ENCODE results near the gene OLA1.
A peak's percentile ranks its signal among the peaks of the same experiment; 100 is the strongest.
"Not testable (repeated sequence)": the region's sequence is repeated elsewhere in the genome, so short reads cannot be mapped to it uniquely, and the experiment has no call there.

OLA1 gene

DNA sequence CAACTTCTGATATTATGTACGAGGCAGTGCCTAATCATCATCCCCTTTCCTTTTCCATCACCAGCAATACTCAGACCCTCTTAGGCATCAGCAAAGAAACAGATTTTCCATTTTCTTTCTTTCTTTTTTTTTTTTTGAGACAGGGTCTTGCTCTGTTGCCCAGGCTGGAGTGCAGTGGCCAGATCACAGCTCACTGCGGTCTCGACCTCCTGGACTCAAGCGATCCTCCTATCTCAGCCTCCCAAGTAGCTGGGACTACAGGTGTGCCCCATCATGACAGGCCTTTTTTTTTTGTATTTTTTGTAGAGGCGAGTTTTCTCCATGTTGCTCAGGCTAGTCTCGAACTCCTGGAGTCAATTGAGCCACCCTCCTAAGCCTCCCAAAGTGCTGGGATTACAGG is 5.9 kb upstream of the OLA1 start:
- Histone ChIP-seq H3K27me3 (ENCODE audit: control insufficient read depth, insufficient read depth, low read length, poor library complexity, severe bottlenecking) (peaks cover 4% of the 10 kb centered on the region), H3K4me3 (ENCODE audit: insufficient read depth, low read depth, low read length) (no peak overlapping the region), H3K36me3 (ENCODE audit: control insufficient read depth, insufficient read depth, low read length) (no peaks in the 10 kb centered on the region), H3K4me1 (ENCODE audit: control insufficient read depth, insufficient read depth, low read length) (no peaks in the 10 kb centered on the region), H3K27ac (ENCODE audit: insufficient read depth, low read depth, low read length, poor library complexity, severe bottlenecking) (no peak overlapping the region), H3K9me3 (ENCODE audit: control insufficient read depth, low read length) (no peaks in the 10 kb centered on the region)
- WGBS, 2 experiments, result 89 to 97% methylated on average over 6 of the region's 6 CpGs

DNA sequence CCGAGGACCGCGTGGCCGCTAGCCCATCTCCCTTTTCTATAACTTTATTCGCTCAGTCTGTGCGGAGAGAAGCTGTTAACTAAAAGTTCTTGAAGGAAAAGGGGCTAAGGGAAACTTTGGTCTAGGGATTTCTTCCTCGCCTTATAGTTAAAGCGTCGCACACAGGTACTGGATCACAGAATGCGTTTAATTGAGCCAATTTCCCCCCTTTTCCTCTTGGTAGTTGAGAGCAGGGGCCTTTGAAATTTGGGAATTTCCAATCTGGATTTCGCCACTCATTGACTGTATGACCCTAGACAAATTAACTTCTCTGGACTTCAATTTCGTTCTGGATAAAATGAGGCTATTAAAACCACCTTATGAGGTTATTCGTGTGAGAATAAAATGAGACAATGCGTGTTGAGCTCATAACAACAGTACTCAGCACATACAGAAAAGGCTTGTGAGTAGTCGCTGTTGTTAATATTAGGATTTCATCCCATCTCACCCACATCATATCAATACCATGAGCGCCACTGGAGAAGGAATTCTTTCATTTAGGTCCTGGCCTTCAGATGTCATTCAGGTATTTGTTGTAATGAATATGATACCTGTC is 763 bp upstream of the OLA1 start:
- no peaks in the 10 kb centered on the region for H3K9me3 ChIP-seq (ENCODE audit: control insufficient read depth, low read length)
- peaks cover 2% of the 10 kb centered on the region for H3K36me3 ChIP-seq (ENCODE audit: control insufficient read depth, insufficient read depth, low read length)
- 62% methylated on average over 15 to 16 of the region's 16 CpGs for WGBS, 2 experiments
- peak overlapping the region; percentile 70 for H3K4me3 ChIP-seq (ENCODE audit: insufficient read depth, low read depth, low read length)
- peaks cover 4% of the 10 kb centered on the region for H3K27me3 ChIP-seq (ENCODE audit: control insufficient read depth, insufficient read depth, low read length, poor library complexity, severe bottlenecking)
- H3K27ac ChIP-seq (ENCODE audit: insufficient read depth, low read depth, low read length, poor library complexity, severe bottlenecking), result no peak overlapping the region
- no peaks in the 10 kb centered on the region for H3K4me1 ChIP-seq (ENCODE audit: control insufficient read depth, insufficient read depth, low read length)

DNA sequence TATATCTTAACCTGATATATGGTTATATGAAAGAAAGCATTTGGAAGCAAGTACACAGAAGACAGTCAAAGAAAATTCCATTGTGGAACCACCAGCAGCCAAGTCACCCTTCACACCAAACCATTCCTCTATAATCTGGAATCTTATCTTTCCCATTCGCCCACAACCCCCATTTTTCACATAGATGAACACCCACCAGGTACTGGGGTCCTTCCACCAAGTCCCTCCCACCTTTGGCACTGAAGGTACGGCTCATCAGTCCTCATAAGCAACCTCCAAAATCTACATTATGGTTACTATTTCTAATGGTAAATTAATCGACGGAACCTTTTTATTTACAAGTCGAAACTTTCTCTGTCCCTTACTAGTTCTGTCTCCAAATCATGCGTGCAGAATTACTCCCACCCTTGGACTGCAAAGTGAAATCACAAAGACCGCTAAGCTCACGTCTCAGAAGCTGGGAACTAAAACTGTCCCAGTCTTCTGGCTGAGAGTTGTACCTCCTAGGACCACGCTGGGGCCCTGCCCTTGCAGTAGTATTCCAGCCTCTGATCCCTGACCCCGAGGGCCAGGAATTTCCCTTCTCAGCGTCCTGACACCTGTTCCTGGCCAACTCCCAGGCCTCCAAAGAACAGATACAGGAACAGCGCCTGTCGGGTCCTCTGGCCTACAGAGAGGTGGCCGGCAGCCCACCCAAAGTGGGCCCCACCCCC is 702 bp downstream of the OLA1 start:
- peak overlapping the region; percentile 82 for H3K27ac ChIP-seq (ENCODE audit: insufficient read depth, low read depth, low read length, poor library complexity, severe bottlenecking)
- peak overlapping the region; percentile 70 for H3K4me3 ChIP-seq (ENCODE audit: insufficient read depth, low read depth, low read length)
- no peaks in the 10 kb centered on the region for H3K9me3 ChIP-seq (ENCODE audit: control insufficient read depth, low read length)
- H3K36me3 ChIP-seq (ENCODE audit: control insufficient read depth, insufficient read depth, low read length), result peaks cover 2% of the 10 kb centered on the region
- peaks cover 4% of the 10 kb centered on the region for H3K27me3 ChIP-seq (ENCODE audit: control insufficient read depth, insufficient read depth, low read length, poor library complexity, severe bottlenecking)
- 12% methylated on average over 14 of the region's 14 CpGs for WGBS, 2 experiments
- no peaks in the 10 kb centered on the region for H3K4me1 ChIP-seq (ENCODE audit: control insufficient read depth, insufficient read depth, low read length)

DNA sequence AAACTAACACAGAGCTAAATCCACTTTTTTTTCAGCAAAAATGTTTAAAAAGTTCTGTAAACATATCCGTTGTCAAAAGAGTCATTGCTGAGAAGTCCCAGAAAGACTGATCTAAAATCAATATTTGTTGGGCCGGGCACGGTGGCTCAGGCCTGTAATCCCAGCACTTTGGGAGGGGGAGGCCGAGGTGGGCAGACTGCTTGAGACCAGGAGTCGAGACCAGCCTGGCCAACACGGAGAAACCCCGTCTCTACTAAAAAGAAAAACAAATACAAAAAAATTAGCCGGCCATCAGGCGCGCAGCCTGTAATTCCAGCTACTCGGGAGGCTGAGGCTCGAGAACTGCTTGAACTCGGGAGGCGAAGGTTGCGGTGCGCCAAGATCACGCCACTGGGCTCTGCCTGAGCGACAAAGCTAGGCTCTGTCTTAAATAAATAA is 1.4 kb downstream of the OLA1 start:
- peak overlapping the region; percentile 70 for H3K4me3 ChIP-seq (ENCODE audit: insufficient read depth, low read depth, low read length)
- WGBS, 2 experiments, result 76 to 82% methylated on average over 16 to 18 of the region's 18 CpGs
- peaks cover 4% of the 10 kb centered on the region for H3K27me3 ChIP-seq (ENCODE audit: control insufficient read depth, insufficient read depth, low read length, poor library complexity, severe bottlenecking)
- H3K9me3 ChIP-seq (ENCODE audit: control insufficient read depth, low read length), result no peaks in the 10 kb centered on the region
- H3K4me1 ChIP-seq (ENCODE audit: control insufficient read depth, insufficient read depth, low read length), result no peaks in the 10 kb centered on the region
- H3K36me3 ChIP-seq (ENCODE audit: control insufficient read depth, insufficient read depth, low read length), result peaks cover 2% of the 10 kb centered on the region
- H3K27ac ChIP-seq (ENCODE audit: insufficient read depth, low read depth, low read length, poor library complexity, severe bottlenecking), result no peak overlapping the region

DNA sequence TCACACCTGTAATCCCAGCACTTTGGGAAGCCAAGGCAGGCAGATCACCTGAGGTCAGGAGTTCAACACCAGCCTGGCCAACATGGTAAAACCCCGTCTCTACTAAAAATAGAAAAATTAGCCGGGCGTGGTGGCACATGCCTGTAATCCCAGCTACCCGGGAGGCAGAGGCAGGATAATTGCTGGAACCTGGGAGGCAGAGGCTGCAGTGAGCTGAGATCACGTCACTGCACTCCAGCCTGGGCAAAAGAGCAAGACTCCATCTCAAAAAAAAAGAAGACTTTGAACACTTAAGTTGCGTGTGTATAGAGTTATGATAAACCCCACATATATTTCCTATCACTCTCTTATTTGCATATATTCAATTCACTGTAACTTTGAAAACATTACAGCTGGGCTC is 2.7 kb downstream of the OLA1 start:
- not testable (repeated sequence) for H3K4me3 ChIP-seq (ENCODE audit: insufficient read depth, low read depth, low read length); H3K36me3 ChIP-seq (ENCODE audit: control insufficient read depth, insufficient read depth, low read length); H3K4me1 ChIP-seq (ENCODE audit: control insufficient read depth, insufficient read depth, low read length); H3K9me3 ChIP-seq (ENCODE audit: control insufficient read depth, low read length); H3K27ac ChIP-seq (ENCODE audit: insufficient read depth, low read depth, low read length, poor library complexity, severe bottlenecking); H3K27me3 ChIP-seq (ENCODE audit: control insufficient read depth, insufficient read depth, low read length, poor library complexity, severe bottlenecking)
- 93 to 95% methylated on average over 5 to 6 of the region's 6 CpGs for WGBS, 2 experiments

DNA sequence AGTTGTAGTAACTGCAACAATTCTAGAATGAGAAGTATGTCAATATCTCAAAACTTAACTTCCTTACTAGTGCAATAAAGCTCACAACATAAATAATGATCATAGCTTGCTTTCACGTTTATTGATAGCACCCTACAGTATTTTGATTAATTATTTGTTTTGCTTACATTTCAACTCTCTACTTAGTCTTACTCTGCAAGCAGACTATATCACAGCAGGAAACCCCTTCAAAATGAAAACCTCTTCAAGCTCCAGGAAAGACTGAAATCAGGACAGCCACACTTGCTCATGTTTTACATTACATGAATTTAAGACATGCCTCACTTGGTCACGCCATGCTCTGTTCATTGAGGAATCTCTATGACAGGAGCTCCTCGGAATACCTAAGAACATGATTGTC is 3.3 kb downstream of the OLA1 start:
- Histone ChIP-seq H3K4me3 (ENCODE audit: insufficient read depth, low read depth, low read length) (no peak overlapping the region), H3K36me3 (ENCODE audit: control insufficient read depth, insufficient read depth, low read length) (peaks cover 2% of the 10 kb centered on the region), H3K9me3 (ENCODE audit: control insufficient read depth, low read length) (no peaks in the 10 kb centered on the region), H3K27me3 (ENCODE audit: control insufficient read depth, insufficient read depth, low read length, poor library complexity, severe bottlenecking) (peaks cover 4% of the 10 kb centered on the region), H3K4me1 (ENCODE audit: control insufficient read depth, insufficient read depth, low read length) (no peaks in the 10 kb centered on the region), H3K27ac (ENCODE audit: insufficient read depth, low read depth, low read length, poor library complexity, severe bottlenecking) (no peak overlapping the region)
- WGBS, 2 experiments, result 96 to 98% methylated on average over 3 of the region's 3 CpGs

DNA sequence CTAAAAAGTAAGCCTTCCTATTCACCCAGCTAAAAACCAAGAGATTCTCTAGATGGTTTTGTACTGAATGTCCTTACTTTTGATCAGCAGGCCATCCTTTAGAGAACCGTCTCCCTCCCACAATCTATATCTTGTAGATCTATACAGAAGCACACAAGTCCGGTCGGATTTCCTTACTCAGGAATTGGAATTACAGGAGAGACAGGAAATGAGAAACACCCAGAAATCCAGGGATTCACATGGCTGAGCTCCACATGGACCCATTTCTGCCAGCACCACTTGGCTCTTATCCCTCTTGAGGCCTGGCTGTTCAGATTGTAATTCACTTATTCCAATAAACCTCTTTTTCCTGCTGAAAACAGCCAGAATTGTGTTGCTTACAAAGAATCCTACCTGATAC is 4.5 kb downstream of the OLA1 start:
- Histone ChIP-seq H3K27ac (ENCODE audit: insufficient read depth, low read depth, low read length, poor library complexity, severe bottlenecking) (no peak overlapping the region), H3K27me3 (ENCODE audit: control insufficient read depth, insufficient read depth, low read length, poor library complexity, severe bottlenecking) (no peaks in the 10 kb centered on the region), H3K9me3 (ENCODE audit: control insufficient read depth, low read length) (no peaks in the 10 kb centered on the region), H3K4me3 (ENCODE audit: insufficient read depth, low read depth, low read length) (no peak overlapping the region), H3K4me1 (ENCODE audit: control insufficient read depth, insufficient read depth, low read length) (no peaks in the 10 kb centered on the region), H3K36me3 (ENCODE audit: control insufficient read depth, insufficient read depth, low read length) (peaks cover 2% of the 10 kb centered on the region)
- 95 to 96% methylated on average over 3 of the region's 3 CpGs for WGBS, 2 experiments

DNA sequence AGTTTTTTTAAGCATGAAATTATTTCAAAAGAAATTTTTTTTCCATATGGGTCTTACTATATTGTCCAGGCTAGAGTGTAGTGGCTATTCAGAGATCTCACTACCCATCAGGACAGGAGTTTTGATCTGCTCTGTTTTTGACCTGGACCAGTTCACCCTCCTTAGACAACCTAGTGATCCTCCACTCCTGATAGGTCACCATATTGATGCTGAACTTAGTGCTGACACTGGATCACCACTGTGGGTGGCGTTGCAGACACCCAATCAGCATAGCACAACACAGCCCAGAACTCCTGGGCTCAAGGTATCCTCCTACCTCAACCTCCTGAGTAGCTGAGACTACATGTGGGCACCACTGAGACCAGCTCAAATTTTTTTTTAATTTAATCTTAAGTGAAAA is 8.2 kb downstream of the OLA1 start:
- Histone ChIP-seq H3K27ac (ENCODE audit: insufficient read depth, low read depth, low read length, poor library complexity, severe bottlenecking) (no peak overlapping the region), H3K27me3 (ENCODE audit: control insufficient read depth, insufficient read depth, low read length, poor library complexity, severe bottlenecking) (no peaks in the 10 kb centered on the region), H3K4me1 (ENCODE audit: control insufficient read depth, insufficient read depth, low read length) (no peaks in the 10 kb centered on the region), H3K4me3 (ENCODE audit: insufficient read depth, low read depth, low read length) (no peak overlapping the region), H3K9me3 (ENCODE audit: control insufficient read depth, low read length) (no peaks in the 10 kb centered on the region), H3K36me3 (ENCODE audit: control insufficient read depth, insufficient read depth, low read length) (no peaks in the 10 kb centered on the region)
- WGBS, 2 experiments, result 91 to 93% methylated on average over 1 of the region's 1 CpG

DNA sequence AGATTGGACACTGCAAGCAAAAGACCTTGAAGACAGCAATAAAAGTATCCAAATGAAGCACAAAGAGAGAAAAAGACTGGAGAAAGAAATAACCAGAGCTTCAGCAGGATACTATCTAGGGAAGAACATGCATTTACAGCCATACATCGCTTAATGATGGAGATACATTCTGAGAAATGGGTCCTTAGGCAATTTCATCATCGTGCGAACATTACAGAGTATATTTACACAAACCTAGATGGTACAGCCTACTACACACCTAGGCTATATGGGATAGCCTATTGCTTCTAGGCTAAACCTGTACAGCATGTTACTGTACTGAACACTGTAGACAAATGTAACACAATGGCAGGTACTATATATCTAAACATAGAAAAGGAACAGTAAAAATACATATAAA is 11.9 kb downstream of the OLA1 start:
- Histone ChIP-seq H3K4me1 (ENCODE audit: control insufficient read depth, insufficient read depth, low read length) (no peaks in the 10 kb centered on the region), H3K9me3 (ENCODE audit: control insufficient read depth, low read length) (no peaks in the 10 kb centered on the region), H3K27me3 (ENCODE audit: control insufficient read depth, insufficient read depth, low read length, poor library complexity, severe bottlenecking) (no peaks in the 10 kb centered on the region), H3K4me3 (ENCODE audit: insufficient read depth, low read depth, low read length) (no peak overlapping the region), H3K27ac (ENCODE audit: insufficient read depth, low read depth, low read length, poor library complexity, severe bottlenecking) (no peak overlapping the region), H3K36me3 (ENCODE audit: control insufficient read depth, insufficient read depth, low read length) (no peaks in the 10 kb centered on the region)
- 86 to 95% methylated on average over 3 of the region's 3 CpGs for WGBS, 2 experiments

DNA sequence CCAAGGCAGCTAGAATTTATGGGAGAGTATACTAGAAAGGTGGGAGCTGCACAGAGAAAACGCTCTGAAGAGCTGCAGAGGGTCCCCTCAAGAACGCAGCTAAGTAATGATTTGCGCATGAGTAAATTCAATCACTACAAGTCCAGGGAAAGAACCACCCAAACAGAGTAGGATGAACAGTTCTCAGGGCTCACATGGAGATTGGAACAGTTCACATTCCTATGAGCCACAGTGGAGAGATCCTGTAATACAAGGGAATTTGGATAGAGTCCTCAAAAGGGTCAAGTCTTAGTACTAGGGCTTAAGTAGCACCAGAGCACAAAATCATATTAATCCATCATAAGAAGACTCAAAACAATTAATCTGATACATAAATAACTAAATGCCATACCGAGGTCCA is 12.7 kb downstream of the OLA1 start:
- Histone ChIP-seq H3K27ac (ENCODE audit: insufficient read depth, low read depth, low read length, poor library complexity, severe bottlenecking) (no peak overlapping the region), H3K4me1 (ENCODE audit: control insufficient read depth, insufficient read depth, low read length) (no peaks in the 10 kb centered on the region), H3K4me3 (ENCODE audit: insufficient read depth, low read depth, low read length) (no peak overlapping the region), H3K27me3 (ENCODE audit: control insufficient read depth, insufficient read depth, low read length, poor library complexity, severe bottlenecking) (no peaks in the 10 kb centered on the region), H3K36me3 (ENCODE audit: control insufficient read depth, insufficient read depth, low read length) (no peaks in the 10 kb centered on the region), H3K9me3 (ENCODE audit: control insufficient read depth, low read length) (no peaks in the 10 kb centered on the region)
- WGBS, 2 experiments, result 87 to 94% methylated on average over 4 of the region's 4 CpGs

Measured in ectodermal cell (in vitro differentiated cells).